ENCODE data around the gene S100A12.
A peak's percentile ranks its signal among the peaks of the same experiment; 100 is the strongest.

Gene S100A12

GRCh38 chr1:153357853-153358690 lies 17.3 kb downstream of the S100A12 start, which contains the start of gene S100A9:
S100A9 (plus strand) TSS chr1:153357854; CDS start chr1:153358284, 430 bp downstream.
- TF ChIP-seq, protein P1, sequence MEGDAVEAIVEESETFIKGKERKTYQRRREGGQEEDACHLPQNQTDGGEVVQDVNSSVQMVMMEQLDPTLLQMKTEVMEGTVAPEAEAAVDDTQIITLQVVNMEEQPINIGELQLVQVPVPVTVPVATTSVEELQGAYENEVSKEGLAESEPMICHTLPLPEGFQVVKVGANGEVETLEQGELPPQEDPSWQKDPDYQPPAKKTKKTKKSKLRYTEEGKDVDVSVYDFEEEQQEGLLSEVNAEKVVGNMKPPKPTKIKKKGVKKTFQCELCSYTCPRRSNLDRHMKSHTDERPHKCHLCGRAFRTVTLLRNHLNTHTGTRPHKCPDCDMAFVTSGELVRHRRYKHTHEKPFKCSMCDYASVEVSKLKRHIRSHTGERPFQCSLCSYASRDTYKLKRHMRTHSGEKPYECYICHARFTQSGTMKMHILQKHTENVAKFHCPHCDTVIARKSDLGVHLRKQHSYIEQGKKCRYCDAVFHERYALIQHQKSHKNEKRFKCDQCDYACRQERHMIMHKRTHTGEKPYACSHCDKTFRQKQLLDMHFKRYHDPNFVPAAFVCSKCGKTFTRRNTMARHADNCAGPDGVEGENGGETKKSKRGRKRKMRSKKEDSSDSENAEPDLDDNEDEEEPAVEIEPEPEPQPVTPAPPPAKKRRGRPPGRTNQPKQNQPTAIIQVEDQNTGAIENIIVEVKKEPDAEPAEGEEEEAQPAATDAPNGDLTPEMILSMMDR (conservative IDR thresholded peaks at IDR 0.05) = no peak
- H3K27ac ChIP-seq = peak within 1 kb of the TSS; percentile 22; the same call in 1 of the 2 replicates

DNA sequence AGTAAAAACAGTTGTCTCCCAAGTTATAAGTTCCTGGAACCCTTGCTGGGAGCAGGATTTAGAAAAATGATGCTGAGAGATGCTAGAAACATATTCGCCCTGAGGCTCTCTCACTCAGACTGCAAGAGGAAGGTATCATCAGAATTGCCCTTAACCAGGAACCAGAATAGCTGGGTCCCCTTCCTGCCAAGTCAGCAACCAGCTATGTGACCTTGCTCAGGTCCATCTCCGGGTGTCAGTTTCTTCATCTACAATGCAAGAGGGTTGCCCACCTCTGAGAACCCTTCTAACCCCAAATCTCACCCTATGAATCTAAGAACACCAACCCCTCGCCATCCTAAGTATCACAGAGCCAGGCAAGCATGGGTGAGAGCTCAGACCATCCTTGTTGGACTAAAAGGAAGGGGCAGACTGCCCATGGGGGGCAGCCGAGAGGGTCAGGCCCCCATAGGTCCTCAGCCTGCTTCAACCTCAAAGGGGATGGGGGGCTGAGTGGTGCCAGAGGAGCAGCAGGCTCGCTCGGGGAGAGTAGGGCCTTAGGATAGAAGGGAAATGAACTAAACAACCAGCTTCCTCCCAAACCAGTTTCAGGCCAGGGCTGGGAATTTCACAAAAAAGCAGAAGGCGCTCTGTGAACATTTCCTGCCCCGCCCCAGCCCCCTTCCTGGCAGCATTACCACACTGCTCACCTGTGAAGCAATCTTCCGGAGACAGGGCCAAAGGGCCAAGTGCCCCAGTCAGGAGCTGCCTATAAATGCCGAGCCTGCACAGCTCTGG lies 18.2 kb downstream of the S100A12 start:
- H3K27ac ChIP-seq = peak overlapping the region; percentile 22; the same call in 1 of the 2 replicates
- TF ChIP-seq, protein P1 (conservative IDR thresholded peaks at IDR 0.05) = no peak

DNA sequence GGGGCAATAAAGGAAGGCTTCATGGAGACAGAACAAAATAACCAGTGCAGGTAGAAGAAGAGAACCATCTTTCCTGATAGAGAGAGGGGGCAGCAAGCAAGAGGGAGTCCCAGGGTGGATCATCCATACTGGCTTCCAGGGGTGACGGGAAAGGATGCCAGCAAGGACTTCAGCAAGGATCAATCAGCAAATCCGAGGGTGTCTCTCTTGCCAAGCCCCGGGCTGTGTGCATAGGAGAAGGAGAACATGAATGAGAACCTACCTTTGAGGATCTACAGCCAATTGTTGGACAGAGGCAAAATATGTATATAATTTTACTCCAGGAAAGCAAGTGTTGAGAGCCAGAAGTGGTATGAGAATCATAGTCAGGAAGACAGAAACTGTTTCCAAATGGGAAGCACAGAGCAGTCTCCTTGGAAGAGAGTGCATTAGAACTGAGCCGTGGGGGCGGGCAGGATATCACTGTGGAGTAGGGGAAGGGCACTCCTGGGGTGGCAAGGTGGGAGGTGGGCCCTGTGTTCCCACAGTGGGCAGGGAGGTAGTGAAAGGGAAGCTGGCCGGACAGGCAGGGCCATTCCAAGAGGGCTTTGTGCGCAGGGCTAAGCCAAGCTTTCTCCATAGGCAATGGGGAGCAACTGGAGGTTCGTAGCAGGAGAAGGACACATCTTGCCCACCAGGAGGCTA lies 18.9 kb downstream of the S100A12 start:
- peak overlapping the region; percentile 22; the same call in 1 of the 2 replicates for H3K27ac ChIP-seq
- TF ChIP-seq, protein P1 (conservative IDR thresholded peaks at IDR 0.05) = no peak

DNA sequence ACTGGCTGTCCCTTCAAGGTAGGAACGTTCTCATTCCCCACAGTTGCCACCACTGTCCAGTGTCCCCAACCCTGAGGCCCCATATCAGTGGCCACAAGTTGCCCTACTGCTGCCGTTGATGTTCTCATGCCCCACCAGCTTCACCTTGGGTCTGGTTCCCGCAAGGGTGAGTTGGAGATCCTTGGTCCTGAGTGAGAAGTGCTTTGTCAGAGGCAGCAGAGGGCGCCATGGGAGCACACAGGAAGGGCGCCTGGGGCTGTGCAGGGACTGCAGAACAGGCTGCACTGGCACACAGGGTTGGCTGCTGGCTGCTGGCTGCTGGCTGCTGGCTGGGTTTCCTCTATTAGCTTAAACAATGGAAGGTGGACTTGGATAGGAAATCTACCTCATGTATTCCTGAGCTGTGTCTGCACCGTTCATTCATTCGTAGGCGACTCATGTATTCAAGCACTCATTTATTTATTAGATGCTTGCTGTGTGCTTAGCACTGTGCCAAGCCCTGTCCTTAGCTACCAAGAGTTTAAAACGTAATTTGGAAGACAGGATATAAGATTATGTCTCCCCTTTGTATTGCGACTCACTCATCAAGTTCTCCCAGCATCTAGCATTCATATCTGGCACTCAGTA lies 19.9 kb downstream of the S100A12 start:
- H3K27ac ChIP-seq = no peak overlapping the region

DNA sequence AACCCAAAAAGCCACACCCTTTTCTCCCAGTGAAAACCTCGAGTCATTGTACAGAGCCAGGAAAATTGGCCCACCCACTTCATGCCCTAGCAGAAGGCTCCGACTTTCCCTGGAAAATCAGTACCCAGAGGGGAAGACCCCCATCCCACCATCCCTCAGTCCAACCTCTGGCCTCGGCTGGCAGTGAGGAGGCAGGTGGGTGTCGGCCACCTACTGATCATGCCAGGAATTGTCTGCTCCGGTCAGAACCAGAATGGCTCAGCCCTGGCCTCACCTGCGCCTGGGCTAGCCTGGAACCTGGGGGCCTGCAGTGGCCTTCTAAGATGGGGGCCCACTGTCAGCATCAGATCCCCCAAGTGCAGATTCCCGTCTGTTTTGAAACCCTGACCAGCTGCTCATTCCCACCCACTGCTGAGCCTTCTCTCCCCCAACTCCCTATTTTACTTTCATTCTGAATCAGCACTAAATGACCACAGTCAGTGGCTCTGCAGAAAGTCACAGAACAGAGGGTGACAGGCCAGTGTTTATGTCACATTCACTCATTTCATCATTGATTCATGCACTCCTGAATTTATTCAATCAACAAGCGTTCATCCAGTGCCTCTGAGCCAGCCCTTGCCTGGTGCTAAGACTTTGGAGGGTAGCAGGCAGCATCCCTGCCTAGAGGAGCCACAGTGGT lies 20.8 kb downstream of the S100A12 start:
- TF ChIP-seq, protein P1 (conservative IDR thresholded peaks at IDR 0.05) = no peak; the same call in 1 of the 2 replicates
- H3K27ac ChIP-seq = no peak overlapping the region

More for the DNA sequence above, 19.9 kb downstream of the S100A12 start:
- TF ChIP-seq, protein P1 (conservative IDR thresholded peaks at IDR 0.05) = peak; percentile 92

- TF ChIP-seq, protein P1 (conservative IDR thresholded peaks at IDR 0.05) = peak; percentile 83
- H3K27ac ChIP-seq = no peak overlapping the region
These were observed 22.0 kb downstream of the S100A12 start for GRCh38 chr1:153353226-153353947.

Data from VCaP (cell line).